ENCODE data around the gene UBP1.
"Not testable (repeated sequence)": the region's sequence is repeated elsewhere in the genome, so short reads cannot be mapped to it uniquely, and the experiment has no call there.

The UBP1 gene

DNA sequence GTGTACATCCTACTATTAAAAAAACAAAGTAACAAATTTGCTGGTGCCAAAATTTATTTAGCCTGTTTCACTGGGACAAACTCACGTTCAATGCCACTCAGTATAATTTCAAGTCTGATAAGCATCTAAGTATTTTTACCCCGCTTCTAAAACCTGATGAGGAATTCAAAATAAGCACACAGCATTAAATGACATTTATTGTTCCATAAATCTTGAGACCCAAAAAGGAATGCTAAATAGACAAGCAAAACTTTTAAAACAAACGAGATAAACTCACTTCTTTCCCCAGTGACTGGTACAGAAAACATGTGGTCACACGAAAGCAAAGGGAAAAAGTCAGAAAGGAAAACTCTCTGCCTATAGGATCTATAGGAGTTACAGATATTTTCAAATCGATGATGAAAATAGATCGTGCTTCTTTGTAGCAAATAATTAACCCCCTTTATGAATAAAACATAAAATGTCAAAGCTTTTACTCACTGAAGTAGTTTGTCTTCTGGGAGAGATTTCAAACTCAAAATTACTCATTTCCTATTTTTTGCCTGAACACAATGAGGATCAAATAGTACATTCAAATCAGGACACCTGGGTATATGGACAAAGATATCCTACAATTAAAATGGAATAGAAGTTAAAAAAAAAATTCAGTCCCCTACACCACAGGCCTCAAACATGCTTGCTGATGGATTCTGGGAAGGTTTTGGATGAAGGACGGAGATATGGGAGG, 51.7 kb downstream of the UBP1 start:
- DNase-seq = no peak

DNA sequence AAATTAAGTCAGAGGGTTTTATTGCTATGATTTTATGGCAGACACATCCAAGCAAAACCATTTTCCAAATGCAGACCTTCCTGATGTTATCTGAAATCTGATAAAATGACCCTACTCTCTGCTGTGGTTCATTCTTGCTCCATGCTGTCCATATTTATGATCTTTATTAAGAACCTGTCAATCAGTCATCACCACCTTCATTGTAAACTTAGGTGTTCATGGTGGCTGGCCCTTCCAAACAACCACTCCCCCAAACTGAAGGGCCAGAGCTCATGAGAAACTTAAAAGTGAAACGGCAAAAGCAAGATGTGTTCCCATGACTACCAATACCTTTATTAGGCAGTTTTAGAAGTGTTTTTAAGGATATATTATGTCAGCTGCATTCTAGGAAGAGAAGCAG, 53.6 kb downstream of the UBP1 start:
- no peak for DNase-seq

DNA sequence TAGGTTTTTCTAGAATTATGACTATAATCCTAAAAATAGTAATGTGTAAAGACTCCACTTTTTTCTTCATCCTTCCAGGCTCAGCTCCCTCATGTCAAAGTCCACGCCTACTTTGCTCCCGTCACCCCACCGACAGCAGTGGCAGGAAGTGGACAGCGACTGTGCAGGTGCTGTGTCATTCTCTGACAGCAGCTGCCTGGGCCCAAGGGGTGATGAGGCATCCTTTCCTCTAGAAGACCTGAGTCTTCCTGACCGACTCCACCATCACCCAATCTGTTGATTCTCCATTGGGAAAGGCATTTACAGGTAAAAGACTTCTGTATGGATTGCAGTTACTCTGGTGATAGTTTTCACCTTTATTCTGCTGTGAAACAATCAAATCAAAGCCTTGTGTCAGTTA, 54.8 kb downstream of the UBP1 start:
- DNase-seq = no peak

DNA sequence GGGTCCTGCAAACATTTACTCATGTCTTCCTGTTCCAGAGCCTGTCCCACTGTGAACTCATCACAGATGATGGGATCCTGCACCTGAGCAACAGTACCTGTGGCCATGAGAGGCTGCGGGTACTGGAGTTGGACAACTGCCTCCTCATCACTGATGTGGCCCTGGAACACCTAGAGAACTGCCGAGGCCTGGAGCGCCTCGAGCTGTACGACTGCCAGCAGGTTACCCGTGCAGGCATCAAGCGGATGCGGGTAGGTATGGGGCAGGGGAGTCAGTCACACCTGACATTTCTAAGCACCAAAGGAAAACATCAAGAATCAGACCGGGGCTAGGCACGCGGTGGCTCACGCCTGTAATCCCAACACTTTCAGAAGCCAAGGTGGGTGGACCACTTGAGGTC, 56.3 kb downstream of the UBP1 start:
- no peak for DNase-seq

DNA sequence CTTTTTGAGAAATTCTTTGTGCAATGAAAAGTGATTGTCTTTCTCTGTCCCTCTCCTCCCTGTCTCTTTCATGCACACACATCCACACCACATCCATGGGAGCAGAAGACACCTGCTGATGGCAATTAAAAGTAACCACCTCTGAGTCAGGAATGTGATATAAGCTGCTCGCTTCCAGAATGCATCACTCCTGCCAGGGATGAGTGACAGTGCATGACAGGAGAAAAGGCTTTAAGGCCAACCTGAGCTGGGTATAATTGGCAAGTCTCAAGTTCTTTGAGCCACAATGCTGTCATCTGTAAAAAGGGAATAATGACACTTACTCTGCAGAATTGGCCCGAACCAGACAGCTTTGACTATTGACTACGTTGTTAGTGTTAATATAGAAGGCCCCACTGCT, 59.6 kb downstream of the UBP1 start:
- no peak for DNase-seq

DNA sequence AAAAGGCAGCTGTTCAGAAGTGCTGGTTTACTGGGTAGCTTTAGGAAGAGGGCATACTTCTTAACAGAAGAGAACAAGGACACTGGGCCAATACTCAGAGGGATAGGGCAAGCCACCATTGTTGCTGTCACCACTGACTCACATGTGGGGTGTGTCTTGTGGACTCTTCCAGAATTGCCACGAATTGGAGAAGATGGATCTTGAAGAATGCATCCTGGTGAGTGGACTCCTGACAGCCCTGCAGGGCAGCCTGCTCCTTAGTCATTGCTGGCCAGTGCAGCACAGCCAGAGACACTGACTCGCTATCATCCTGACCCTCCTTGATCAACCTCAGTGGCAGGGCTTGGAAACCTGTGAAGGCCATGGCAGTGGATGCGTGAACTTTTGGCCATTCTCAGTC, 62.3 kb downstream of the UBP1 start:
- no peak for DNase-seq

DNA sequence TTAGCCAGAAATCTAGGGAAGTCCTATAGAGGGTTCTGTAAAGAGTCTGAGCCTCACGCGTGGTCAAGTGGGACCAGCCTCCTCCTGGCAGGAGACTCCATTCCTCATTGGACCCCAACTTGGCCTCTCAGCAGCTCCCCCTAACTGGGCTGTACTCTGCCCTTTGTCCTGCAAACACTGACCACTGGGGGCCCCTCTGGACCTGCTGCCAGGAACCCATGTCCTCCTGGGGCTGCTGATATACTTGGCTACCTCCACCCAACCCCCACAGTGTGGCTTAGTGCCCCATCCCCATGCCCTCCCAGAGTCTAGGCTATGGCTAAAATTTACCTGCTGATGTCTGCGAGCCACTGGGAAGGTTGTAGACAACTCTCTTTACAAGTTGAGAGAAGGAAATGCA, 62.7 kb downstream of the UBP1 start:
- DNase-seq = no peak

DNA sequence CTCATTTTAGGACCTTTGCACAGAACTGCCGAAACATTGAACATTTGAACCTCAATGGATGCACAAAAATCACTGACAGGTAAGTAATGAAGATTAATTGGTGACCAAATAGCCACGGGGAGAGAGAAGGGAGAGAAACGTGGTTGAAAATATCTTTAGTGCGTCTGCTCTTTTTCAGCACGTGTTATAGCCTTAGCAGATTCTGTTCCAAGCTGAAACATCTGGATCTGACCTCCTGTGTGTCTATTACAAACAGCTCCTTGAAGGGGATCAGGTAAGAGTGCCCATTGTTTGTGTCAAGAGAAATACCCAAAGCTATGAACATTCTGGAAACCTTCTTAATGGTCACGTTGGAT, 67.1 kb downstream of the UBP1 start:
- no peak for DNase-seq

DNA sequence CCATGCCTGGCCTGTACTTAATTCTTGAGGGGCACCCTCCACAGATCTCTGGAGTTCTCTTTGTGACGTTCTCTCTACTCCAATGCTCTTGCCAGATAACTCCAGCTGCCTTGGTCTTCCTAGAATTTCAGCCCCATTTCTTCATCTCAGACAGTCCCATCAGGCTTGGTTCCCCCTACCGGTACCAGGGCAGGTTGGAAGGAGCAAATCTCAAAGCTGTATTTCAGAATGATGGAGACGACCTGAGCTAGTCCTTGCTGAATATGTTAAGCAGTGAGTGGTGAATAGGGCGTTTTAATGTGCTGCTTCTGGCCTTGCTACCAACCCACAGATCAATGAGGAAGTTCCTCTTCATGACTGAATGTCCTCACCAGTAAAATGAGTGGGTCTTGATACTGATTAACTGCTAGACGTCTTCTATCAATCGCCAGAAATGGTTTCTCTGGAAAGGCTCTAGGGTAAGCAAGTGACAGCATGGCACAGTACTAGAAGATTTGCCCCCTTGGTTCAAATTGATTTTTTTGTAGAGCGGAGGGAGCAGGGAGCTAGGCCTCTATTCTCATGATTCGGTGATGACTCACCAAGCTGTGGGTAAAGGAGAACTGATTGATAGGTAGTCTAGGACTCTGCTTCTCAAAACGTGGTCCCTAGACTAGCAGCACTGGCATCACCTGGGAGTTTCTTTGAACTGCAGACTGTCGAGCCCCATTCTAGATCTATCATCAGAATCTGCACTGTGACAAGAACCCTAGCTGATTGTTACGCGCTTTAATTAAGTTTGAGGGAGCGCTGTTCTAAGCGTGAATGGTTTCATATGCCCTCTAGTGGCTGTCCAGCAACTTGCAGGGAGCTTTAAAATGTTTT, 67.8 kb downstream of the UBP1 start:
- DNase-seq = peak; percentile 40

DNA sequence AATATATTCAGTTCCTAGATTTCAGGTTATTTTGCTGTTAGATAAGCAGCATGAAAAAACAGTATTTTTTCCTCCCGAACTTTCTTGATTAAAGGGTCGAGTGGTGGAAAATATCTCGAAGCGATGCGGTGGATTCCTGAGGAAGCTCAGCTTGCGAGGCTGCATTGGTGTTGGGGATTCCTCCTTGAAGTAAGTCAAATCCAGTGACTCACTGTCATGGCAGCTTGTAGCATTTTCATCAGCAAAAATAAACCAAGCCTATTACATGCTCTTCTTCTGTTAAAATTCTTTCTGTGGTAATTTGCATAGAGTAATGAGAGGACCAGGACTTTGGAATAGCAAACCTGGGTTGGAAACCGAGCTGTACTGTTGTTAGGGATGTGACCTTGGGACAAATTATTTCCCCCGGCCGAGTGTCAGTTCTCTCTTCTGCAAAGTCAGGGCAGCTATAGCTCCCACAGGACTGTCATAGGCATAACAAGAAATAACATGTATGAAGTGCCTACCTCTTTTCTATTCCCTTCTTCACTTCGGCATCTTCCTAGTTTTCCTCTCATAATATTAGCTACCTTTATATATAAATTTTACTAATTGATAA, 75.6 kb downstream of the UBP1 start:
- DNase-seq = no peak

DNA sequence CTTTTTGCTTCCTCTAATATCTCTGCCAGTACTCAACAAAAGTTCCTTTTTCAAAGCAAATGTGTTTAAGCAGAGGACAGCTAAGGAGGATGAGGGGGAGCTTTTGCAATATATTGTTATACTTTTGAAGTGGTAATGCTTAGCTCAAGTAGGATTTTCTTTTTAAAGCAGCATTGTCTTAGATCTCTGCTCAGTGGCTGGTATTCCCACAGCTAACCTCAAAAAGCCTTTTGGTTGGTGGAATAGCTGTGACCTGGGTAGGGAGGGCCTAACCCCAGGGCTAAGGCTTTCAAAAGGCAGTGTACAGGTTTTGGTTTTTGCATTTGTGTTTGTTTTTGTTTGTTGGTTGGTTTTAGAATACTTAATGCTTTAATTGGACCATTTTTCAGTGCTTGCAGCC, 76.1 kb downstream of the UBP1 start:
- DNase-seq = no peak

DNA sequence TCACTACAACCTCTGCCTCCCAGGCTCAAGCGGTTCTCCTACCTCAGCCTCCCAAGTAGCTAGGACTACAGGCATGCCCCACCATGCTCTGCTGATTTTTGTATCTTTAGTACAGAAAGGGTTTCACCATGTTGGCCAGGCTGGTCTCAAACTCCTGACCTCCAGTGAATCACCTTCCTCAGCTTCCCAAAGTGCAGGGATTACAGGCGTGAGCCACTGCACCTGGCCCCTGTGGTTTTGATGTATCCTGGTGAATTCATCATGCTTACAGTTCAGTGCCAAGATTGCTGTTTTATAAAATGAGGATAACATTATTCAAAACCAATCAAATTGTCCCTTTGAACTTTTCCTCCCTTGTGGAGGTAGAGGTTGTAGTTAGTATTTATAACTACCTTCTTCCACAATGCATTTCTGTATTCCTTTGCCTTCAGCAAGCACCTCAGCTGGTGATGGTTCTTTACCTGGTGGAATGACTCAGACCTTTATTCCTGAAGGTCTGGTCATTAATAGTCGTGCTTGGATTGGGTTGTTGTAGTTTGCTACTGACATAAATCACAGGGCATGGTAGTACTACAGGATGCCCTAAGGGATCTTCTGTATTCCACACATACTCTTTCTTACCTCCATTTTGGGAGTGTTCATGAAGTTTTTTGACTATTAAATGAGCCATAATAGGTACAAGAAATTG, 76.9 kb downstream of the UBP1 start:
- no peak for DNase-seq

DNA sequence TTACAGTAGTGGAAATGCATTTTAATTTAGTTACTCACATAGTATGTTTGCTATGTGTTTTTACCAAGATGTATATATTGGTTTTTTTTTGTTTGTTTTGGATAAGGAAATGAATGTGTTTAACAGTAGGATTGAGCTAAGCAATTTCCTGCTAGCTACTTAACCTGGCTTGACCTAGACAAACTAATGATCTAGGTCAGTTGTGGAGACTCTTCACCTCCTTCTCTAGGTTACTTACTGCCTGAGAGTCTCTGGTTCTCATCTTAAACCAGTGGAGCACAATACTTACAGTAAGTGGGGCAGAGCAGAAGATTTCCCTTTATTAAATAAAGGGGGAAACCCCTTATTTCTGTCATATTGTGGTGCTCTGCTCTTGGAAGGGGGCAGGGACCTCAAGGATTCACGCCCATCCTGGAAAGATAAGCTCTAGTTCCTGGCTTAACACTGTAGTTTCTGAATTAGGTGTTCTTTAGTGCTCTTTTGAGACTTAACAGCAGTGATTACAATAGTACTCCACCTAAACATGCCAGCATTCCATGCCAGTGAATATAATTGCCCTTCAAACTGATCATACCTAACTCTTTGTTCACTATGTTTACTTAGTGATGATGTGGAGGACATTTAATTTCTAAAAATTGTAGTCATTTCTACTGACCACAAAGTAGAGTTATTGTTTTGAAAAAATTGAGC, 79.9 kb downstream of the UBP1 start:
- DNase-seq = peak; percentile 34

DNA sequence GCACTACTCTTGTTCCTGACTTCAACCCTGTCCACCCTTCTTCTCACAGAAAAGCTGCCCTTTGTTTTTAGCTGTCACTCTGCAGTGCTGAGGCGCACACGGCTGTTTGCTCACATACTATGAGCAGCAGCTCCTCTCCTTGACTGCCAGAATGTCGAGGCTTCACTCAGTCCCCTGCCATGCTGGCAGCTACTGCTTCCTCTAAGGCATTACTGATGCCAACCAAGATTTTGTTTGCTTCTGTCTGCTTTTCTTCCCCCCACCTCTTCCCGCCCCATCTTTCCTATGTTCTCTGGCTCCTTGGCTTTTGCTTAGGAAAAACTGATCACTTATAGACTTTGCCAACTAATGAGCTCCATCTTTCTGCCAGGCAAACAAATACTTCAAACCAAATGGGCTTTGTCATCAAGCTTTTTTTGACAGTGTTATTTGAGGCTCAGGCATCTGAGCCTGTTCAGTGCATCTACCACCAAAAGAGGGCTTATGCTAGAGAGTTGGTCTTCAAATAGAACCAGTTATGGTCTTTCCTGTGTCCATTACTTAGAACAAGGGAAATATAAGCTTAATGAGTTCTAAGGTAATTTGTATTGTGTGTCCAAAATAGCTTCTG, 81.9 kb downstream of the UBP1 start:
- peak; percentile 54 for DNase-seq

DNA sequence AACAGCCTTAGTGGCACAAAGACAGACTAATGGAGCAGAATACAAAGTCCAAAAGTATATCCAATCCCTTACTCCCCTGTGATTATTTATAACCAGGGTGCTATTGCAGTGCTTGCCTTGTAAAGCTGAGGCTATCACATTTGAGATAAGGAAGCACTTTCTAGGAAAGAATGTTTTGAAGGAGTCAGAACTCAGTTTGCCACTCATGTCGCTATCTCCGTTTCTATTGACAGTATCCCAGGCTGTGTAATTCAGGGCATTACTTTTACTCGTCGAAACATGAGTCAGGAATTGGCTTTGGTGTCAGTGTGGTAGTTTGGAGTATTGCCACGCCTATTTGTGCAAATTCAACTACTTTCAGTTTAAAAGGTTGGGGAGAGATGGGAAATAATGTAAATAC, 84.6 kb downstream of the UBP1 start:
- DNase-seq = peak; percentile 50

DNA sequence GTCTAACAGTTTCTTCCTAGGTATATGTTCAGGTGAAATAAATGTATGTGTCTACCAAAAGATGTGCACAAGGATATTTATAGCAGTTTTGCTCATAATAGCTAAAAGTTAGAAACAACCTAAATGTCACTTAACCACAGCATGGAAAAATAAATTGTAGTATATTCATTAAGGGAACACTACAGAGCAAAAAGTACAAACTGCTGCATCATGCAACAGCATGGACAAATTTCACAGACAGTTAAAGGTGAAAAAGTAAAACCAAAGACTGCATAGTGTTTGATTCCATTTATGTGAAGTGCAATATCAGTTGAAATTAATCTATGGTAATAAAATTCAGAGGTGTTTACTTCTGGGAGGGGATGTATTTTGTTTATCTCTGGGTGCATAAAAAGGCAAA, 100.4 kb downstream of the UBP1 start:
- no peak for DNase-seq

DNA sequence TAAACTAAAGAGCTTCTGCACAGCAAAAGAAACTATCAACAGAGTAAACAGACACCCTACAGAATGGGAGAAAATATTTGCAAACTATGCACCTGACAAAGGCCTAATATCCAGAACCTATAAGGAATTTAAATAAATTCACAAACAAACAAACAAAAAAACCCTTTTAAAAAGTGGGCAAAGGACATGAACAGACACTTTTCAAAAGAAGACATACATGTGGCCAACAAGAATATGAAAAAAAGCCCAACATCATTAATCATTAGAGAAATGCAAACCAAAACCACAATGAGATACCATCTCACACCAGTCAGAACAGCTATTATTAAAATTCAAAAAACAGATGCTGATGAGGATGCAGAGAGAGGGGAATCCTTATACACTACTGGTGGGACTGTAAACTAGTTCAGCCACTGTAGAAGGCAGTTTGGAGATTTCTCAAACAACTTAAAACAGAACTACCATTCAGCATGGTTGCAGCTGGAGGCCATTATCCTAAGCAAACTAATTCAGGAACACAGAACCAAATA, 101.2 kb downstream of the UBP1 start:
- not testable (repeated sequence) for DNase-seq
